KMS-11 (cell line): Measurements from ENCODE around the gene SLC6A16.
"Not testable (repeated sequence)": the region's sequence is repeated elsewhere in the genome, so short reads cannot be mapped to it uniquely, and the experiment has no call there.

Source experiments
- H2AFZ ChIP-seq: fragments of 200-600 bp; sonication (generic); 2 replicates; pipeline ENCODE4 v1.6.1; 2016; ENCODE audit warnings: antibody characterized with exemption, mixed run types, low read depth
- H3K27ac ChIP-seq: fragments of 200-600 bp; sonication (generic); 2 replicates; pipeline ENCODE4 v1.6.1; 2016; ENCODE audit warnings: mild to moderate bottlenecking, mixed run types
- H3K27me3 ChIP-seq: fragments of 200-600 bp; sonication (generic); 2 replicates; pipeline ENCODE4 v1.6.1; 2017; ENCODE audit warnings: mild to moderate bottlenecking, low read depth, mixed run types, moderate library complexity; ENCODE audit not compliant: insufficient read depth
- H3K36me3 ChIP-seq: fragments of 200-600 bp; sonication (generic); 2 replicates; pipeline ENCODE4 v1.6.1; 2017; ENCODE audit warnings: mild to moderate bottlenecking, mixed run types; ENCODE audit not compliant: insufficient read depth
- H3K4me1 ChIP-seq: fragments of 200-600 bp; sonication (generic); 2 replicates; pipeline ENCODE4 v1.6.1; 2016; ENCODE audit warnings: mild to moderate bottlenecking, low read depth, mixed run types; ENCODE audit not compliant: poor library complexity, severe bottlenecking
- H3K4me2 ChIP-seq: fragments of 200-600 bp; sonication (generic); 2 replicates; pipeline ENCODE4 v1.7.0; 2016; ENCODE audit warnings: mild to moderate bottlenecking, mixed run types
- H3K4me3 ChIP-seq: fragments of 200-600 bp; sonication (generic); IDR thresholded peaks from 2 replicates; pipeline ENCODE4 v1.6.1; 2017; ENCODE audit warnings: low read depth, low read length, mixed read lengths; ENCODE audit not compliant: insufficient read depth
- H3K79me2 ChIP-seq: fragments of 200-600 bp; sonication (generic); 2 replicates; pipeline ENCODE4 v1.6.1; 2016; ENCODE audit warnings: low read depth, mixed run types; ENCODE audit not compliant: insufficient read depth
- H3K9ac ChIP-seq: fragments of 200-600 bp; sonication (generic); 2 replicates; pipeline ENCODE4 v1.6.1; 2016; ENCODE audit warnings: mild to moderate bottlenecking, mixed run types
- H4K20me1 ChIP-seq: fragments of 200-600 bp; sonication (generic); 2 replicates; pipeline ENCODE4 v1.6.1; 2016; ENCODE audit warnings: mild to moderate bottlenecking, mixed run types; ENCODE audit not compliant: insufficient read depth
- TF ChIP-seq, protein P1 (sequence below): fragments of 200-600 bp; sonication (generic); conservative IDR thresholded peaks from 2 replicates; pipeline ENCODE4 v1.6.1; 2017; ENCODE audit warnings: low read depth, mild to moderate bottlenecking, antibody characterized with exemption, low read length, moderate library complexity, mixed read lengths

The SLC6A16 gene

DNA sequence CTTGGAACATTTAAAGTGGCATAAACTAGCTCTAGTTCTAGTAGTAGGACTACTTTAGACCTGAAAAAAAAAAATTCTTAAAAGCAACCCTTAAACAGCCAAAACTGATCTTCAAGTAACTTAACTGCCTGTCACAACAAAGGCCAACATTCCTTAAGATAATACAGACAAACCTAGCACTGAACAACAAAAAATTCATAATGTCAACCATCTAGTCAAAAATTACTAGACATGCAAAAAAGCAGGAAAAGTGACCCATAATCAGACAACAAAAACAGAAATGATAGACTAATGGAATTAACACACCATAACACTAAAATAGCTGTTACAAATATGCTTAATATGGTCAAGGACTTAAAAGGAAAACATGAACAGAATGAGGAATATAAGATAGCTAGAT, 6.7 kb downstream of the SLC6A16 start:
- H3K27me3 ChIP-seq, result no peaks in the 10 kb centered on the region
- H3K4me2 ChIP-seq, result no peak overlapping the region
- no peak overlapping the region for H2AFZ ChIP-seq
- no peak overlapping the region for H3K4me3 ChIP-seq
- H3K27ac ChIP-seq, result no peak overlapping the region
- H3K79me2 ChIP-seq, result no peaks in the 10 kb centered on the region
- no peaks in the 10 kb centered on the region for H3K36me3 ChIP-seq
- TF ChIP-seq, protein P1, sequence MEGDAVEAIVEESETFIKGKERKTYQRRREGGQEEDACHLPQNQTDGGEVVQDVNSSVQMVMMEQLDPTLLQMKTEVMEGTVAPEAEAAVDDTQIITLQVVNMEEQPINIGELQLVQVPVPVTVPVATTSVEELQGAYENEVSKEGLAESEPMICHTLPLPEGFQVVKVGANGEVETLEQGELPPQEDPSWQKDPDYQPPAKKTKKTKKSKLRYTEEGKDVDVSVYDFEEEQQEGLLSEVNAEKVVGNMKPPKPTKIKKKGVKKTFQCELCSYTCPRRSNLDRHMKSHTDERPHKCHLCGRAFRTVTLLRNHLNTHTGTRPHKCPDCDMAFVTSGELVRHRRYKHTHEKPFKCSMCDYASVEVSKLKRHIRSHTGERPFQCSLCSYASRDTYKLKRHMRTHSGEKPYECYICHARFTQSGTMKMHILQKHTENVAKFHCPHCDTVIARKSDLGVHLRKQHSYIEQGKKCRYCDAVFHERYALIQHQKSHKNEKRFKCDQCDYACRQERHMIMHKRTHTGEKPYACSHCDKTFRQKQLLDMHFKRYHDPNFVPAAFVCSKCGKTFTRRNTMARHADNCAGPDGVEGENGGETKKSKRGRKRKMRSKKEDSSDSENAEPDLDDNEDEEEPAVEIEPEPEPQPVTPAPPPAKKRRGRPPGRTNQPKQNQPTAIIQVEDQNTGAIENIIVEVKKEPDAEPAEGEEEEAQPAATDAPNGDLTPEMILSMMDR, result no peak
- H3K9ac ChIP-seq, result no peak overlapping the region
- H4K20me1 ChIP-seq, result no peaks in the 10 kb centered on the region
- H3K4me1 ChIP-seq, result no peaks in the 10 kb centered on the region

DNA sequence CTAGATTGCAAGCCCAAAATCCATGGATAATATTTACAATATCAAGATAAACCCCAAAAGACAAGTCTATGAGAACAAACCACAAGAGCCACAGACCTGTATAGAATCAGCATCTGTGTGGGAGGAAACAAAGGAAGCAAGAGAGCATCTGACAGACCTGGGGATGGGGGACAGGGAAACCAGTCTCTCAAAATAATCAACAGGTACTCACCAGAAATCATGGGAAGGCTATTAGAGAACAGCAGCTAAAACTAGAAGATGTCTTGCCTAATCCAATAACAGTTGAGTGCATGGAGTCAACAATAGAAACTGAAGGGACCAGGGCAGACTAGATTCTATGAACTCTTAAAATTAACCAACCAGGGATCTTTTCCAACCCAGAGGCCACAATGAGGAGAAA, 8.7 kb downstream of the SLC6A16 start:
- H3K4me1 ChIP-seq, result no peaks in the 10 kb centered on the region
- no peak overlapping the region for H3K4me3 ChIP-seq
- H3K79me2 ChIP-seq, result no peaks in the 10 kb centered on the region
- H2AFZ ChIP-seq, result no peak overlapping the region
- no peak overlapping the region for H3K9ac ChIP-seq
- no peak overlapping the region for H3K27ac ChIP-seq
- H3K27me3 ChIP-seq, result no peaks in the 10 kb centered on the region
- no peaks in the 10 kb centered on the region for H4K20me1 ChIP-seq
- TF ChIP-seq, protein P1, result no peak
- no peaks in the 10 kb centered on the region for H3K36me3 ChIP-seq
- no peak overlapping the region for H3K4me2 ChIP-seq

DNA sequence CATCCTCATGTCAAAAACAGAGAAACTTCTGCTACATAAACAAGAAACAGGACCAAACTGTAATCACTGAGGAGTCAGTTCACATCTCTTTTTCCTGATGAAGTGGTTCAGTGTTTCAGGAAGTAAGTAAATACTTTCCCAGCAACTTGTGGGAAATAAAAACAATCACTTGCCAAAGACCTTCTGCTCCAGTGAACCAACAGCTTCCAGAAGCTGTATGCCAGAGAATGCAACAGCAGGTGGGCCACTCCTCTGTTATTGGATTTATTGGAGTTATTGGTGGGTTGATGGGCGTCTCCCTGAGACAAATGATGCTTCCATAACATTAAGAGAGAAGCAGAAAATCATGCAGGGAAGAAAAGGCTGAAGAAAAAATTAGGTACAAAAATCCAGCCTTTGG, 9.9 kb downstream of the SLC6A16 start:
- Histone ChIP-seq H3K4me3 (no peak overlapping the region), H3K27ac (no peak overlapping the region), H3K4me1 (no peaks in the 10 kb centered on the region), H3K27me3 (no peaks in the 10 kb centered on the region; the same call in 1 of the 2 replicates), H3K4me2 (no peak overlapping the region), H2AFZ (no peak overlapping the region), H3K36me3 (no peaks in the 10 kb centered on the region), H3K79me2 (no peaks in the 10 kb centered on the region), H3K9ac (no peak overlapping the region), H4K20me1 (no peaks in the 10 kb centered on the region)
- TF ChIP-seq, protein P1, result no peak

DNA sequence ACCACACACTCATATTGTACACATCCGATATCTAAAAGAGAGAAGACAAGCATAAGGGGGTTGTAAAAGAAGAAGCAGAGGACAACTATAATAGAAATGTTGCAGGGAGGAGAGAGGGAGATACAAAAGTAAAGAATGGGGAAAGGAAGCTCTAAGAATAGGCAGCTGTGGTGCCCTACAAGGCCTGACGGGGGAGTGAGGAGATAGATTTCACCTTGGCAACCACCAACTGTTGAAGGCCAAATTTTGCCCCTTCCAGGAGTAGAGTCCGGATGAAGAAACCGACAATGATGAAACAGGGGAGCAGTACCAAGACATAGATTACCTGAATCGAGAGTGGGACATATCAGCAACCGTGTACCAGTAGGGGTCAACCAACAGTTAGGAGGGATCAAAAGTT, 15.9 kb downstream of the SLC6A16 start:
- Histone ChIP-seq H3K4me2 (no peak overlapping the region), H3K9ac (no peak overlapping the region), H3K27me3 (no peaks in the 10 kb centered on the region; the same call in 1 of the 2 replicates), H3K4me3 (no peak overlapping the region), H2AFZ (no peak overlapping the region; the same call in 1 of the 2 replicates), H4K20me1 (no peaks in the 10 kb centered on the region), H3K27ac (no peak overlapping the region), H3K4me1 (no peaks in the 10 kb centered on the region), H3K36me3 (no peaks in the 10 kb centered on the region), H3K79me2 (no peaks in the 10 kb centered on the region)
- TF ChIP-seq, protein P1, result no peak

DNA sequence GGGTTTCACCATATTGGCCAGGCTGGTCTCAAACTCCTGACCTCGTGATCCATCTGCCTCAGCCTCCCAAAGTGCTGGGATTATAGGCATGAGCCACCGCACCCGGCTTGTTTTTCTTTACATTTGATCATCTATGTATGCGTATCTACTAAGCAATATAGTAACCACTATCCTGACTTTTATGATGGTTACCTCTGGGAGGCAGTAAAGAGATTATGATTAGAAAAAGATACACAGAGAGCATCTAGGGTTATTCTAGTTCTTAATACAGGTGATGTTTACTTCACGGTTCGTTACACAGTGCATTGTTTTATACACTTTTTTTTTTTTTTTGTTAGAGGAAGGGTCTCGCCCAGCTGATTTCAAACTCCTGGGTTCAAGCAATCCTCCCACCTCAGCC, 18.3 kb downstream of the SLC6A16 start:
- H3K27me3 ChIP-seq, H3K36me3 ChIP-seq, H4K20me1 ChIP-seq, H2AFZ ChIP-seq, H3K4me2 ChIP-seq, H3K4me1 ChIP-seq, H3K9ac ChIP-seq, H3K27ac ChIP-seq, H3K79me2 ChIP-seq, H3K4me3 ChIP-seq: not testable (repeated sequence)
